ENCODE data around the gene ORC2.

DNA sequence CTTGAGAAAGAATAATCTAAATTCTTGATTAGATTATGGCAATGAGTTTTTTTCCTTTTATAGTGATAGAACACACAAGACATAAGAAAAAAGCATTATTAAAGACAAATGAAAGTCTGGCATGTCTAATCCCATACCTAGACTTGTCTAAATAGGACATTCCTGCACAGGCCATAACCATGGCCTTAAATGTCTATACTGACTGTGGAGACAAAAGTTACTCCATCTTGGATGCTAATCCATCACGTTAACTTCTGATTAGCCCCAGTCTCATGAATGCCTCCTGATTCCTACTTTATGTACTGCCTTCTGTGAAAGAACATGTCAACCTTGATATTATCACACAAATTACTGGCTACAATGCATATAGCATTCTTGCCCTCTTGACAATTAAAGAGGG is 23.6 kb downstream of the ORC2 start:
- TF ChIP-seq TP53 (CRISPR knock-in tag; IDR thresholded peaks at IDR 0.05) (no peak), CHD4 (IDR thresholded peaks at IDR 0.05; ENCODE audit: borderline replicate concordance) (no peak), POLR2A (IDR thresholded peaks at IDR 0.05; ENCODE audit: low read length) (no peak), RAD21 (conservative IDR thresholded peaks at IDR 0.05 in 1 of 2, IDR thresholded peaks at IDR 0.05 in 1 of 2) (no peak), RCOR1 (IDR thresholded peaks at IDR 0.05; ENCODE audit: low read depth, low read length) (no peak), ZSCAN20 (CRISPR knock-in tag; IDR thresholded peaks at IDR 0.05) (no peak)
- TF ChIP-seq, protein P1, sequence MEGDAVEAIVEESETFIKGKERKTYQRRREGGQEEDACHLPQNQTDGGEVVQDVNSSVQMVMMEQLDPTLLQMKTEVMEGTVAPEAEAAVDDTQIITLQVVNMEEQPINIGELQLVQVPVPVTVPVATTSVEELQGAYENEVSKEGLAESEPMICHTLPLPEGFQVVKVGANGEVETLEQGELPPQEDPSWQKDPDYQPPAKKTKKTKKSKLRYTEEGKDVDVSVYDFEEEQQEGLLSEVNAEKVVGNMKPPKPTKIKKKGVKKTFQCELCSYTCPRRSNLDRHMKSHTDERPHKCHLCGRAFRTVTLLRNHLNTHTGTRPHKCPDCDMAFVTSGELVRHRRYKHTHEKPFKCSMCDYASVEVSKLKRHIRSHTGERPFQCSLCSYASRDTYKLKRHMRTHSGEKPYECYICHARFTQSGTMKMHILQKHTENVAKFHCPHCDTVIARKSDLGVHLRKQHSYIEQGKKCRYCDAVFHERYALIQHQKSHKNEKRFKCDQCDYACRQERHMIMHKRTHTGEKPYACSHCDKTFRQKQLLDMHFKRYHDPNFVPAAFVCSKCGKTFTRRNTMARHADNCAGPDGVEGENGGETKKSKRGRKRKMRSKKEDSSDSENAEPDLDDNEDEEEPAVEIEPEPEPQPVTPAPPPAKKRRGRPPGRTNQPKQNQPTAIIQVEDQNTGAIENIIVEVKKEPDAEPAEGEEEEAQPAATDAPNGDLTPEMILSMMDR (IDR thresholded peaks at IDR 0.05) = no peak
